ENCODE data around the gene ZNF511.

GRCh38 chr10:133359554-133359971 lies 50.8 kb downstream of the ZNF511 start:
- TF ChIP-seq CTCF (IDR thresholded peaks at IDR 0.05) (no peak), ZFX (IDR thresholded peaks at IDR 0.05; ENCODE audit: borderline replicate concordance) (no peak)
